Measurements from ENCODE around the gene FAM83D.

The FAM83D gene, protein sequence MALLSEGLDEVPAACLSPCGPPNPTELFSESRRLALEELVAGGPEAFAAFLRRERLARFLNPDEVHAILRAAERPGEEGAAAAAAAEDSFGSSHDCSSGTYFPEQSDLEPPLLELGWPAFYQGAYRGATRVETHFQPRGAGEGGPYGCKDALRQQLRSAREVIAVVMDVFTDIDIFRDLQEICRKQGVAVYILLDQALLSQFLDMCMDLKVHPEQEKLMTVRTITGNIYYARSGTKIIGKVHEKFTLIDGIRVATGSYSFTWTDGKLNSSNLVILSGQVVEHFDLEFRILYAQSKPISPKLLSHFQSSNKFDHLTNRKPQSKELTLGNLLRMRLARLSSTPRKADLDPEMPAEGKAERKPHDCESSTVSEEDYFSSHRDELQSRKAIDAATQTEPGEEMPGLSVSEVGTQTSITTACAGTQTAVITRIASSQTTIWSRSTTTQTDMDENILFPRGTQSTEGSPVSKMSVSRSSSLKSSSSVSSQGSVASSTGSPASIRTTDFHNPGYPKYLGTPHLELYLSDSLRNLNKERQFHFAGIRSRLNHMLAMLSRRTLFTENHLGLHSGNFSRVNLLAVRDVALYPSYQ

DNA sequence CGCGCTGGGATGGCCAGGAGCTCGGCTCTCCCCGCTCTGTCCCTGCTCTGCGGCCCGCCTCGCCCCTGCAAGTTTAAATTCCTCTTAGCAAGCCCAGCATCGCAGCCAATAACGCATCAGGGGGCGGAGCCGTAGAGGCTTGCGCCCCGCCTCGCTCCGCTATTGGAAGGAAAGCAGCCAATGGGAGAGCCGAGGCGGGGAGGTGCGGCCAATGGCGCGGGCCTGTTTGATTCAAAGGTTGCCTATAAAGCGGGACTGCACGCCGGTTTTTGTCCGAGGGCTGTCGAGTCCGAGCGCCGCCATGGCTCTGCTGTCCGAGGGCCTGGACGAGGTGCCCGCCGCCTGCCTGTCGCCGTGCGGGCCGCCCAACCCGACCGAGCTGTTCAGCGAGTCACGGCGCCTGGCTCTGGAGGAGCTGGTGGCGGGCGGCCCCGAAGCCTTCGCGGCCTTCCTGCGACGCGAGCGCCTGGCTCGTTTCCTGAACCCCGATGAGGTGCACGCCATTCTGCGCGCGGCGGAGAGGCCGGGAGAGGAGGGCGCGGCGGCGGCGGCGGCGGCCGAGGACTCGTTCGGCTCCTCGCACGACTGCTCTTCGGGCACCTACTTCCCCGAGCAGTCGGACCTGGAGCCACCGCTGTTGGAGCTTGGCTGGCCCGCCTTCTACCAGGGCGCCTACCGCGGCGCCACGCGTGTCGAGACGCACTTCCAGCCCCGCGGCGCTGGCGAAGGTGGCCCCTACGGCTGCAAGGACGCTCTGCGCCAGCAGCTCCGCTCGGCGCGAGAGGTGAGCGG, at the start of gene FAM83D:
FAM83D (plus strand) TSS at position 276 of the 792 bp plus-strand sequence; CDS start at position 302, 26 bp downstream.
- in situ Hi-C loops (cut with MboI; ENCODE audit: low sequenced_read_pairs), result no loop called here

DNA sequence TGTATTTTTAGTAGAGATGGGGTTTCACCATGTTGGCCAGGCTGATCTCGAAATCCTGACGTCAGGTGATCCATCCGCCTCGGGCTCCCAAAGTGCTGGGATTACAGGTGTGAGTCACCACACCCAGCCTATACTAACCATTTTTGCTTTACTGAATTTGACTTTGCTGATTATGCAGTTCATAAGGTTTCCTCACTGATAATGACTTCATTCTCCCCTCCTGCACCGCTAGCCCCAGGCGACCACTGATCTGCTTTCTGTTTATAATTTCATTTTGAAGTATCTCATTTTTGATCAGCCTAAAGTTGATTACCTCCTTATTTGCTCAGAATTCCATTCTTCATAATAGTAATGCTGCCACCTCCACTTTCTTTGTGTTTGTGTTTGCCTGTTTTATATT, 48.7 kb upstream of the FAM83D start:
- in situ Hi-C loops (cut with MboI; ENCODE audit: low sequenced_read_pairs), result no loop called here

DNA sequence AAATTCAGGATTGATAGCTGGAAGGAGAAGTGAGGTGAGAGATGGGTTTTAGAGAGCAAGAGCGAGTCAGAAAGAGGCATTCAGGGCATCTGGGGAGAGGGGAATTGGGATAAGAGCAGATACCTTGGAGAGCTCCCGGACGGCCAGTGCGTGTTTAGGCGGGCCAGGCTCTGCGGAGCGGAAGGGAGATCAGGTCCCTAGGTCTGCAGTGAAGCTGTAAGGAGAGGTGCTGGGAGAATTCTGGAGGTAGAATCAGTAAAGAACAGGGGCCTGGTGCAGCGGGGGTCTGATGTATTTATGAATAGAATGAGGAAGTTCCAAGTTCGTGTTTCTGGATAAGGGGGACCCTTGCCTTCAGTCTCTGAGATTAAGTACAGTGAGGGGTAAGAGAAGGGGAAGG, 47.4 kb upstream of the FAM83D start:
- in situ Hi-C loops (cut with MboI; ENCODE audit: low sequenced_read_pairs), result no loop called here

DNA sequence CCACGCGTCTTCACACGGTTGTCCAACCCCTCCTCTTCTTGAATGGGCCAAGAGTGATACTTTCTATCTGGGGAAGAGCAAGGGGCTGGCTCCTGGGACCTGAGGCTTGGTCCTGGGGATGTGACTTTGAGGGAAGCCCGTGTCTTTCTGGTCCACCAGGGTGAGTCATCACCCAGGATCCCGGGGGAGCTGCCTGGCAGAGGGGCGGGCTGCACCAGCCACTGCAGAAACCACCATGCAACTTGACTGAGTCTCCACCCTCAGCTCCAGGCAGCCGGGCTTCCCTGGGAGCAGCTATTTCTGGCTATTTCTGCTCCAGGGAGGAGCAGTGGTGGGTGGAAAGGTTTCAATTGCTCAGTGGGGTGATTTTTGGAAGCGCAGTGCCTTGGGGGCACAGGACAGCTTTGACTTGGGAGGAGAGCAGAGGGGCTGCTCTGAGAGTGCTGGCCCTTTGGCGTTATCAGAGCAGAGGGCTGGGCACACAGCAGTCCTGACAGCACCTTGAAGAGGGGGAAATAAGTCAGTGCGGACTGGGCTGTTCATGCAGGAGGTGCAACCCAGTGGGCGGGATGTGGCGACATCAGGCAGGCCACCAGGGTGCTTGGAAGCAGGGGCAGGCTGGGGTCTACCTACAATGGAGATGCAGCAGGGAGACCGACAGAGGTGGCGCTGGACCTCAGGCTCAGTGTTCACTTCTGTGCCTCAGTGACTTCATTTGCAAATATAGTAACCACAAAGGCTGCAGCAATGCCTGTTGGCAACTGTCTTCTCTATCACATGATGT, 45.1 kb upstream of the FAM83D start:
- in situ Hi-C loops (cut with MboI; ENCODE audit: low sequenced_read_pairs), result no loop called here

DNA sequence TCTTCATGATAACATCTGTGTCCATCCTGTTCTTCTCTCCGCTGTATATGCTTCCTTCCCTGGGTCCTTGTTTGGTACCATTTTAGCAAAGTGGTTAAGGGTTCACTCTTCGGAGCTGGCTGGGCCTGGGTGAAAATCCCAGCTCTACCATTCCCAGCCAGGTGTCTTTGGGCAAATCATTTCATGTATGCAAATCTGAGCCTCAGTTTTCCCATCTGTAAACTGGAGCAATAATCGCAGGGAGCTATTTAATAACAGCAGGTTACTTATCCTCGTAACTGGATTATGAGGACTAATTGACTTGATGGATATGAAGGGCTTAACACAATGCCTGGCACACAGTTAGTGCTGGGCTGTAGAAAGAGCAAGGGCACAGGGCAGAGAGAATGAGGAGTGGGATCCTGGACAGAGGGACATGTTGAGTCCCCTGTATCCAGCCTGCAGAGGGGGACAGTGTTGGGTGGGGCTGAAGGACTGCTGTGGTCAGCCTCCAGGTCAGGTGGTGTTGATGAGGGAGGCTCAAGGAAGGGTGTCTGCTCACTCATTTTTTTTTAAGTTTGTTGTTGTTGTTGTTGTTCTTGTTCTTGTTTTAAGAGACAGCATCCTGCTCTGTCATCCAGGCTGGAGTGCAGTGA, 44.3 kb upstream of the FAM83D start:
- in situ Hi-C loops (cut with MboI; ENCODE audit: low sequenced_read_pairs), result no loop called here

DNA sequence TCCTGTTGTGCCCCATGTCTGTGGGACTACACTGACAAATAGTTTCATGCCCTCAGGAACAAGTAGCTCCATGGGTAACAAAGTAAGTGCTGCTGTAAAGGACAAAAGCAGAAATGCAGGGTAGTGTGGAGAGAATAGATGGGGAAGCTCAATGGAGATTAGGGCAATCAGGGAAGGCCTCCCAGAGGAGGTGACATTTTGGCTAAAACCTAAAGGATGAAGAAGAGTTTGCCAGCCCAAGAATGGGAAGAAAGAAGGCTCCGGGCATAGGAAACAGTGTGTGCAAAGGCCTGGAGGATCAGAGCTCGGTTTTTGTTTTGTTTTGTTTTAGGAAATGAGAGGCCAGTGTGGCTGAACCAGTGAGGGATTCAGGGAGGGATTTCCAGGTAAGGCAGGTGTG, 43.6 kb upstream of the FAM83D start:
- in situ Hi-C loops (cut with MboI; ENCODE audit: low sequenced_read_pairs), result no loop called here

DNA sequence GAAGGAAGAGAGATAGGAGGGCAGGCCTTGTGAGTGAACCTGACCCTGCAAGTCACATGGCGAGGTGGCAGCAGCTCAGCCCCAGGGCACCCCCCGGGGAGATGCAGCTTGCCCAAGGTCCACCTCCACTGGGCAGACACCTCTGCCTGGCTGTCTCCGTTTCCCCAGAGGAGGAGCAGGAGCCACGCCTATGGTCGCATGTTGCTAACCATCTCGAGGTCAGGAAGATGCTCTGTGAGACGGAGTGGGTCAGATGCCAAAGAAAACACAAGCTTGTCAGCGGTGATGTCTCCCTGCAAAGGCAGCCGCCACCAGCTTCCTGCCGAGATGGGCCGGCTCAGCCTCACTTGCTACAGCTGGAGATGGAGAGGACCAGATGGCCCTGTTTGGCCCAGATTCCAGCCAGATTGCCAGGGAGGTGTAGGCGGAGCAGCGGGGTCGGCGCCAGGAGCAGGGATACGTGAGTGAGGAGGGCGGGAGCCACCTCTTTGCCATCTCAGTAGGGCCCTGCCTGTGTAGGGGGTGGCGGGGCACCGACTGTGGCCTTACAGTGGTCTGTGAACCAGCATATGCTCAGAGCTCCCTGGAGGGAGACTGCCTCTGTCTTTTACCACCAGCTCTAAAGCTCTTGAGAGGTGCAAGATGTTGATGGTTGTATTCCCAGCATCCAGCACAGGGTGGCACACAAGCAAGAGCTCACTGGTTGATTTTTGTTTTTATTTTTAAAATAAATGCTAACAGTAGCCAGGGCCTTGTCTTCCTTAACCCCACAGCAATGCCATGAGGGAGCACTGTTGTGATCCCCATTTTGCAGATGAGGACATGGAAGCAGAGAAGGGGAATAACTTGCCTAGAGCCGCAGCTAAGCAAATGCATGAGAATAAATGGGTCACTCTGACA, 42.9 kb upstream of the FAM83D start:
- in situ Hi-C loops (cut with MboI; ENCODE audit: low sequenced_read_pairs), result no loop called here

DNA sequence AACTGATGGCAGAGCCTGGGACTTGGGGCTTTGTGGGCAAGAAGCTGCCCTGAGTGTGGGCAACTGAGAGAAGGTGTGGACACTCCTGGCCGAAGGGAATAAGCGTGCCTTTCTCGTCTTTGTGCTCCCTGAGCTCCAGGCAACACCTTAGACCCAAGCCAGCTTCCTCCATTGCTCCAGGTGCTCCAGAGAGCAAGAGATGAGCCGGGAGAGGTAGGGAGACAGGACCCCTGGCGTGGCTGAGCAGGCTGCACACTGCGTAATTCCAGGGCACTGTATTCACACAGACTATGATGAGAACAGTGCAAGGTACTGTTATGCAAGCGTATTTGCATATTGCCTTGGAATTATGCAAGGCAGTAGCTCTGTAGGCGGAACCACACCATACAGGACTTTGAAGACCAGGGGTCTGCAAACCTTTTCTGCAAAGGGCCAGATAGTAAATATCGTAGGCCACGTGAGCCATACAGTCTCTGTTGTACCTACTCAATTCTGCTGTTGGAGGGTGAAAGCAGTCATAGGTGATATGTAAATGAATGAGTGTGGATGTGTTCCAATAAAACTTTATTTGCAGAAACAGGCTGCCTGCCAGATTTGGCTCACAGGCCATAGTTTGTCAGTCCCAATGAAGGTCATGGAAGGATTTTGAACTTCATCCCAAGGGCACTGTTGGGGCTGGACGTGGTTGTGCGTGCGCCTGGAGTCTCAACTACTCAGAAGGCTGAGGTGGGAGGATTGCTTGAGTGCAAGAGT, 42.1 kb upstream of the FAM83D start:
- in situ Hi-C loops (cut with MboI; ENCODE audit: low sequenced_read_pairs), result no loop called here

DNA sequence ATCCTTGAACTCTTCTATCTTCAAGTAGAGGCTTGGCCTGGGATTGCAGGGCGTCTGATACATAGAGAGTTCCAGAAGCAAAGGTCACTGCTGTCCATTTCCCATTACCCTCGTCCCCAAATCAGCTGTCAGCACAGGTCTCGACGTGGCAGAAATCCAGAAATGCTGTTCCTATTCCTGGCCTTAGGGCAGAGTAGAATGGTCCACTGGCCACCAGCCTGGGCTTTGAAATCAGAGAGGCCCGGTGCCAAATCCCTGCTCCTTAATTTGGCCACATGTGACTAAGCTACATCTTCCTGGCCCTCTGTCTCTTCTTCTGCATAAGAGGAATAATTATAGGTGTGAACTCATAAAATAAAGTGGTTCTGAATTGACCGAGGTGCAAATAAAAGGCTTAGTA, 40.9 kb upstream of the FAM83D start:
- in situ Hi-C loops (cut with MboI; ENCODE audit: low sequenced_read_pairs), result no loop called here

DNA sequence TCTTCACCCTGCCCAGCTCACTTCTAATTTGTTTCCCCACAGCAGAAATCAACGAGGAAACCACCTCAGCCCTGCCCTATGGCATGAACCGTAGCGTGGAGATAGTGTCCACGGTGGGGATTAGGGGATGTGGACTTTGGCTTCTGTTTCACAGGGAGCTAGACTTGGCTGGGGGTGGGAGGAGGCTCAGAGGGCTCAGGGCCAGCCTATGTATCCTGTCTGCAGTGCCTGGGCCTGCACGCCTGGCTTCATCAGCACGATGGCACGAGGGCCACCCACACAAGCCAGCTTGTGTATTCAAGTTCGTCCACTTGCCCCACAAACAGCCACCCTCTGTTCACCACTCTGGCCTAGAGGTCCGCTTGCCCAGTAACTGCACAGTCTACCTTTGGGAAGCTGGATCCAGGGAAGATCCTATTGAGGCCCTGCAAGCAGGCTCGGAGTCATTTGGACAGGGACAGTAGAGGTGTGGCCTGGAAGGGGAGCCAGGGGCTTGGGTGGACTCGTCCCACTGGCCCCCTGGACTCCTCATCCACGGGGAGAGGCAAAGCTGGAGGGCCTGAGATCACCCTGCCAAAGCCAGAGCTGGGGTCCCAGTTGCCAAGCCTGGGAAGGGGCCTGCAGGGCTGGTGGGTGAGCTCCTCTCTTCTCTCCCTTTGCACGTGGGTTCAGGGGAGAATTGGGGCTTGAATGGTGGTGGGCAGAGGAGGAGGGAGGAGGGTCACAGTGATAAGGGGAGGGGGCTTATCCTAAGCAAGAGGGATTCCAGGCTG, 38.0 kb upstream of the FAM83D start:
- in situ Hi-C loops (cut with MboI; ENCODE audit: low sequenced_read_pairs), result no loop called here

DNA sequence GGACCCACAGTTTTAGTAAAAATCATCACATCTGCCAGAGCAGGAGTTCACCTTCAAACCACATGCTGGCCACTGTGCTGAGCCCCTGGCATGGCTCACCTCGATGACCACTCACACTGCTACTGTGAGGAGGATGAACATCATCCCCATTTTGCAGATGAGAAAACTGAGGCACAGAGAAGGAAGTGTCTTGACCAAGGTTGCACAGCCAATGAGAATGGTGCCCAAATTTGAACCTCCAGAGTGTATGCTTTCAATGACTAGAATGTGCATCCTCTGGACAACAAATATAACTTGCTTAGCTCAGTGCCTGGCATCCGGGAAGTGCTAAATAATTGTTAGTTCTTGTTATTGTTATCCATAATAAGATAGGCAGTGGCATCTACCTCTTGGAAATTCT, 37.2 kb upstream of the FAM83D start:
- in situ Hi-C loops (cut with MboI; ENCODE audit: low sequenced_read_pairs), result no loop called here

DNA sequence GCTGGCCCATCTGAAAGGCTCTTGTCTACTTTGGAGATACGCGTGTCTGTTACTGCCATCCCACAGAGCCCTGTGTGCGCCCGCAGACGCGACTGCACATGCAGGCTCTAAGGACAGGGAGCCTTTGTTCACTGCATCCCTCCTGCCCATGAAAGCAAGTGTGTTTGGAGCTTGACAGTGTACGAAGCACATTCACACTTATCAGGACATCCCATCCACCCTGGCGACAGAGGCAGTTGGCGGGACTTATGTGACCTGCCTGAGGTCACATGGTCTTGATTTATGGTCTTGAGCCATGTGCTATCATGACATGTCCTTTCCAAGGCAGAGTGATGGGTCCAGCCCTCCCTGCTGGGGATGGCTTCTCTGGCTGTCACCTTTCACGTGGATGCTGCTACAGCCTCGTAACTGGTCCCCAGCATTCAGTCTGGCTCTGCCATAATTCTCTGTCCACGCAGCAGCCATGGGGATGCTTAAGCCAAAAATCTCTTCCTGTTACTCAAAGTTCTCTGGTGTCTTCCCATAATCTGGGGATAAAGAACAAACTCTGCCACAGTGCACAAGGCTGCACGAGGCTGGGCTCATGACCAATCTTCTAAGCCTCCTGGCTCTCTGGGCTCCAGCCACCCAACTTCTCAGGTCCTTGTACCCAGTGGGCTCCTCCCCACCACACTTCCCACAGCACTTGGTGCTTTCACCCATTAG, 36.3 kb upstream of the FAM83D start:
- in situ Hi-C loops (cut with MboI; ENCODE audit: low sequenced_read_pairs), result no loop called here

DNA sequence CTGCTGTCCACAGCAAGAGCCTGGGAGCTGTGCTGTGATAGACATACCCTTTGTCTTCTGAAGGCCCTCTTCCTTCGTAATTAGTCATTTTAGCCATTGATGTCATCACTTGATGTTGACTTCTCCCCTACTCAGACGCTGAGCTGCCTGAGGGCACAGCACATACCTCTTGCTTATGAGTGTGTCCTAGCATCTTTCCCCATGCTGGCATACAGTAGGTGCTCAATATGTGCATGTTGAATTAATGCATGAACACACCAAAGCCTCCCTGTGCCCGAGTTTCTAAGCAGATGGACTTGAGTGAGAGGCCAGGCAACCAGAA, 35.8 kb upstream of the FAM83D start:
- in situ Hi-C loops (cut with MboI; ENCODE audit: low sequenced_read_pairs), result no loop called here

DNA sequence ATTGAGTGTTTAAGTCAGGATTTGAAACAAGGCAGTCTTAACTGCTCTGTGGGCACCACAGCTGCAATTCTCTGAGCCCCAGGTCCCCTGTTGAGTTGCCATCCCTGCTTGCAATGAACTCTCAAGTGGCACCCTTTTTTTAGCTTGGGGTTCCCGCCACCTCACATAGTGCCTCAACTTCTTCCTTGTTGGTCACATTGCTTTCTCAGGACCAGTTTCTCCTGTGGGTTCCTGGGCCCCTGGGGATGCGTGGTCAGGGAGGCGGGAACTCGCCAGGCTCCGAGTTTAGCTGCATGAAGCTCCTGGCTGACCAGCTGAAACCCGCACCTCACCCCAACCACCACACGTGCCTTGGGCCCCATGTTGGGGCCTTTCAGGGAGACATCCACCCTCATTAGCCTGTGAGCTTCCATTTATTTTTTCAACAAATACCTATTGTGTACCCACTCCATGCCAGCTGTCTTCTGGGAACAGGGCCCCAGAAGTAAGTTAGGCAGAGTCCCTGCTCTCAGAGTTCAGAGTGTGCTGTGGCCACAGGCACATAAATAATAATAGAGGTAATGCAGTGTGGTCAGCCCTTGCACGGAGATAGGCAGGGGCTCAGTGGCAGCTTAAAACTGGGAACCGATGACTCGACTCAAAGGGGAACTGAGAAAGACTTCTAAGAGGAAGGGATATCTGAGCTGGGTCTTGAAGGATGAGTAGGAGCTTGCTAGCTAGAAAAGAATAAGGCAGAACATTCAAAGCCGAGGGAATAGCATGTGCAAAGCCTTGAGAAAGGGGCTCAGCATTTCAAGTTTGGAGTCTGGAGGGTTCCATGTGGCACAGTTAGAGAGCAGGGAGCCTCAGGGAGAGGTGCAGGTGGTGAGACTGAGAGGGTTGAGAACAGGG, 33.9 kb upstream of the FAM83D start:
- in situ Hi-C loops (cut with MboI; ENCODE audit: low sequenced_read_pairs), result no loop called here

DNA sequence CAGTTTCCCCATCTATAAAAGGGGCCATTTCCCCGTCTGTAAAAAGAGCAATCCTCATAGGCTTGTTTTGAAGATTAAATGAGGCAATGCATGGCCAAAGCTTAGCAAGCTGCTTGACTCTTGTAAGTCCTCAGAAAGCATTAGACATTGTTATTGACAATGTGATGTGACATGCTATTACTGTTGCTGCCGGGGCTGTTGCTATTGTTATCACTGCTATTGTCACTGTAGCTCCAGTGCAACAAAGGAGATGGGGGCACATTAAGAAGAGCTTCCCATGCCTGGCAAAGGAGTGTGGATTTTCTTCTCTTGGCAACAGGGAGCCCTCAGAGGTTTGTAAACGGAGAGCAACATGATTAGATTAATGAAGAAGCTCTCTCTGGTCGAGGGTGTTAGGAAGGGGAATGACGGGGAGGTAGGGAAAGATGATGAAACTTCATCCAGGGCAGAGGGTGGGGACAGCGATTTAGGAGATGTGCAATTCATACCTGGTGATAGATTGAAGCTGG, 33.1 kb upstream of the FAM83D start:
- in situ Hi-C loops (cut with MboI; ENCODE audit: low sequenced_read_pairs), result no loop called here

DNA sequence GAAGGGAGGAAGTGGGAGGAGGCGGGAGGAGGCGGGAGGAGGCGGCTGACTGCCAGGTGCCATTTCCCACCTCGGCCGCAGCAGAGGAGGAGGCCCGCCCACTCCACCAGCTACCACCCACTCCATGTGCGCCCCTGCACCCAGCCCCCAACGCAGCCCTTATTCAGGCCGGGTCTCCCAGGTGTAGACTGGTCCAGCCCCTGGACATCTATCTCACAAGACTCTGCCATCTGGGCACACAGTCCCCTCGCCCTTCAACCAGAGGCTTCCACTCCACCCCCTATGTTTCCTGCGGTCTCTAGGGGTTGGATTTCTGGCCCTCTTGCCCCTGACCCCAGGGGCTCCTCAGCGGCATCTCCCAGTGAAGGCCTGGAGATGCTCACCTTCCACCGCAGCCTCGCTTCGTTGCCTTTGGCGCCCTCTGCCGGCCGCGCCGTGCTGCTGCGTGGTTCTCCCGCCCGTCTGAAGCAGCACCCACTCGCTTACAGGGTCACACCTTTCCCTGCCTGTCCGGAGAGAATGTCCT, 32.6 kb upstream of the FAM83D start:
- in situ Hi-C loops (cut with MboI; ENCODE audit: low sequenced_read_pairs), result no loop called here
